ENCODE results near the gene SLC27A6.
"Not testable (repeated sequence)": the region's sequence is repeated elsewhere in the genome, so short reads cannot be mapped to it uniquely, and the experiment has no call there.

The SLC27A6 gene, protein sequence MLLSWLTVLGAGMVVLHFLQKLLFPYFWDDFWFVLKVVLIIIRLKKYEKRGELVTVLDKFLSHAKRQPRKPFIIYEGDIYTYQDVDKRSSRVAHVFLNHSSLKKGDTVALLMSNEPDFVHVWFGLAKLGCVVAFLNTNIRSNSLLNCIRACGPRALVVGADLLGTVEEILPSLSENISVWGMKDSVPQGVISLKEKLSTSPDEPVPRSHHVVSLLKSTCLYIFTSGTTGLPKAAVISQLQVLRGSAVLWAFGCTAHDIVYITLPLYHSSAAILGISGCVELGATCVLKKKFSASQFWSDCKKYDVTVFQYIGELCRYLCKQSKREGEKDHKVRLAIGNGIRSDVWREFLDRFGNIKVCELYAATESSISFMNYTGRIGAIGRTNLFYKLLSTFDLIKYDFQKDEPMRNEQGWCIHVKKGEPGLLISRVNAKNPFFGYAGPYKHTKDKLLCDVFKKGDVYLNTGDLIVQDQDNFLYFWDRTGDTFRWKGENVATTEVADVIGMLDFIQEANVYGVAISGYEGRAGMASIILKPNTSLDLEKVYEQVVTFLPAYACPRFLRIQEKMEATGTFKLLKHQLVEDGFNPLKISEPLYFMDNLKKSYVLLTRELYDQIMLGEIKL

DNA sequence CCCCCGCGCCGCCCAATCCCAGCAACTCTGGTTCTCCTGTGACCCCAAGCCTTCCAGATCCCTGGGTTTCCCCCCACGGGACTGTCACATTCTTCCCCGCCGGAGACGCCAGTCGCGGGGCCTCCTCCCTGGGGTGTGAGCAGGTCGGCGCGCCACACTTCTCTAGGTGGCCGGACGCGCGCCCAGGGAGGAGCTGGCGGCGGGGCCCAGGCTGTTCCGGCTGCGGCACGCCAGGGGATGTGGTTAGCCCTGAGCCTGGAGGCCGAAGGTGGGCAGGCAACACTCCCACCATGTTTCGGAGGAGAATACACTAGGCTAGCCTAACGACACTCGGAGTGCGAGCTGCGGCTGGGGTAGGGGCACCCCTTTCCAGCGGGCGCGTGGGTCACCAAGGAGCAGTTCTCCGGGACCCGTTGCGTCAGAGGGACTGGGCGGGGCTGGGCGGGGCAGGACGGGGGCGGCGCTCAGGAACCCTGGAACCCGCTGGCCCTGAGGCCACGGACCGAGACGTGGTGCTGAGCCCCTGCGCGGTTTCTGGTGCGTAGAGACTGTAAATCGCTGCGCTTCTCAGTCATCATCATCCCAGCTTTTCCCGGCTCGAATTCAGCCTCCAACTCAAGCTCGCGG lies at the start of gene SLC27A6:
SLC27A6 (plus strand) TSS at position 478 of the 627 bp plus-strand sequence. CDS start 650 bp downstream, outside the sequence.
- DNase-seq, result no peak

DNA sequence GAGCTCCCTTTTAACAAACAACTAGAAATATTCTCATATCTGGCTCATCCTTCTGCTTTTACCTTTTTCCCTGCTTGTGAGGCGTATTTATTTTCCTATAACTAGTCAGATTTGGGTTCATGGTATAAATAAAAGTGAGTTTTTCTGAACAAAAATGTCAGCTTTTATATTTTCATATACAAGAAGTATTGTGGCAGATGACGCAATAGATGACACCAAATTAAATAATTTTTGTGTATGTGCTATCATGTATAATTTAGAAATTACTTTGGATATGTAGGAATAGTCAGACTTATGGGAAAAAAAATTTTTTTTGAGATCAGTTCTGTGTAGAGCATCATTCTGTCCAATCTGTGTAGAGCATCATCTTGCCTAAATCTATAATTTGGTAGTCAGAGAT lies 45.7 kb upstream of the SLC27A6 start:
- DNase-seq, result no peak

DNA sequence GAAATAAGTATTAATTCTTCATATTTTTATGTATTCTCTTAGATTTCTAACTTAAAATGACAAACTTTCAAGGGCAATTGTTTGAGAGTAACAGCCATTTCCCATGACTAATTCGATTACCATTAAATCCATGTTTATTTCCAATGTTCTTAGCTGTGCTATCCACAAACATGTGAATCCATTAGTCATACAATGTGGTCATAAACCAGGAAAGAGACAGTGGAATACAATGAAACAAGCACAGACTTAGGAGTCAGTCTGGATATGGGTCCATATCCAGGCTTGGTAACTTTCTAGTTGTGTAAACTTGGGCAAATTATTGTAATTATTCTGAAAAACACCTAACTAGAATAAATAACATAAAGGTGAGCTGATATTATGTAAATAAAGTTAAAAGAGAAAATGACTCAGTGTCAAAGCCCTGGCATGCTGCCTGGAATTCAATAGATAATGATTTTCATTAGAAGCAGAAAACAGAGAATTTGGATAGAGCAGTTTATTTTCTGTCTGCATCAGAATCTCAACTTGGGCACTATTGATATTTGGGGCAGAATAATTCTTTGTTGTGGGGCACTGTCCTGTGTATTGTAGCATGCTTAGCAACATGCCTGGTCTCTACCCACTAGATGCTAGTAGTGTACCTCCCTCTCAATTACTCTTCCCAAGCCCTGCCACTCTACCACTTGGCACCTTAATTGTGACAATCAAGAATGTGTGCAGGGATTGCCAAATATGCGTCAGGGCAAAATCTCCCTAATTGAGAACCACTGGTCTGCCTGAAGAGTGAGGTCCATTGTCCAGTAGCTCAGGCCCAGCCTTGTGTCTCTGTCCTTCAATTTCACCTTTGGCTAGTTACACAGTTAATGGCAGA lies 44.7 kb upstream of the SLC27A6 start:
- no peak for DNase-seq

DNA sequence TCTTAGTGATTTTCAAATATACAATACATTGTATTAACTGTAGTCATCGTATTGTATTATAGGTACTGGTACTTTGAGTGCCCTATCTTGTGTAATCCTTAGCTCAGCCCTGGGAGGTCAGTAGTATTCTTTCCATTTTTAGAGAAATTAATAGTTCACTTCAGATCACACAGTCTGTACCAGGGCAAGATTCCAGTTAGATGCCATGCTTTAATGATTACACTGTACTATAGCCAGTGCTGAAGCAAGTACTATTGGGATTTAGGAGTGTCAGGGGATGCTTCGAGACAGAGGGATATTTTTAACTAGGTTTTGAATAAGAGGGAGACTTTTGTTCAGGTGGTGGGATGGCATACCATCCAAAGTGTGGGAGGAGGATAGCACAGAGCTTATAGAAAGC lies 41.0 kb upstream of the SLC27A6 start:
- DNase-seq, result no peak

DNA sequence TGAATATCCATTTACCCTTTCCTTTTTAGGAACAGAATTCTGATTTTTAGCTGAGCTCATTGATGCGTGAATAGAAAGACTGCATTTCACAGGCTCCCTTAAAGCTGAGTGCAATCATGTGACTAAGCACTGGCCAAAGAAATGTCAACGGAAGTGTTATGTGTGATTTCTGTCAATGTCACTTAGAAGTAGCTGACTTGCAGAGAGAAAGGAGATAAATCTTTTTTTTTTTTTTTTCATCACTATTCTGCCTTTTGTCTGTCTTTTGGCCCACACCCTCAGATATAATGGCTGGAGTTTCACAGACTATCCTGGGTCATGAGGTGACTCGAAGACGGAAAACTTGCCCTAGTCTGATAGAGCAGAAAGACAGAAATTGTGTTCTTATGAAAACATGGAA lies 39.3 kb upstream of the SLC27A6 start:
- DNase-seq, result no peak

DNA sequence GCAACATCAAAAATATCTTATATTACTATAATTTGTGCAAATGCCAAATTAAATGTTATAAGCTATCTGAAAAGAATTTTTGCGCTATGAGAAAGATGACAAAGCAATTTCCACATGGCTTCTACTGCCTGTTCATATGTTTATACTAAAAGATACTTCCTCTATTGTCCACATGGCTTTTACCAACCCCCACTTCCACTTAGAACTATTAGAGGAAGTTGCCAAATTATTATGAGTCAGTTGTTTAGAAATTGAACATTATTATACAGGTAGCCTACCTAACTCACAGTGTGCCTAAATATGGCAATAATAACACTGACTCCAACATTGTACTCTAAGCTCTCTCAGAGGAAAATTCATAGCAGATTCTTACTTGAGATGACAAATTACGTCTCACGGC lies 37.6 kb upstream of the SLC27A6 start:
- DNase-seq, result no peak

DNA sequence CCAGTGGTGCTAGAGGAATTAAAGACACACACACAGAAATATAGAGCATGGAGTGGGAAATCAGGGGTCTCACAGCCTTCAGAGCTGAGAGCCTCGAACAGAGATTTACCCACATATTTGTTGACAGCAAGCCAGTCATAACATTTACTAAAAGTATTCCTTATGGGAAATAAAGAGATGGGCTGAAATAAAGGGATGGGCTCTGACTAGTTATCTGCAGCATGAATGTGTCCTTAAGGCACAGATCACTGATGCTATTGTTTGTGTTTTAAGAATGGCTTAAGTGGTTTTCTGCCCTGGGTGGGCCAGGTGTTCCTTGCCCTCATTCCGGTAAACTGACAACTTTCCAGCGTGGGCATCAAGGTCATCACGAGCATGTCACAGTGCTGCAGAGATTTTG lies 33.1 kb upstream of the SLC27A6 start:
- DNase-seq, result not testable (repeated sequence)

DNA sequence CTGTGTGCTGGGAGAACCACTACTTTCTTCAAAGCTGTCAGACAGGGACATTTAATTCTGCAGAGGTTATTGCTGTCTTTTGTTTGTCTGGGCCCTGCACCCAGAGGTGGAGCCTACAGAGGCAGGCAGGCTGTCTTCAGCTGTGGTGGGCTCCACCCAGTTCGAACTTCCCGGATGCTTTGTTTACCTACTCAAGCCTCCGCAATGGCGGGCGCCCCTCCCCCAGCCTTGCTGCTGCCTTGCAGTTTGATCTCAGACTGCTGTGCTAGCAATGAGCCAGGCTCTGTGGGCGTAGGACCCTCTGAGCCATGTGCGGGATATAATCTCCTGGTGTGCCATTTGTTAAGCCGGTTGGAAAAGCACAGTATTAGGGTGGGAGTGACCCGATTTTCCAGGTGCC lies 22.2 kb upstream of the SLC27A6 start:
- DNase-seq, result not testable (repeated sequence)

DNA sequence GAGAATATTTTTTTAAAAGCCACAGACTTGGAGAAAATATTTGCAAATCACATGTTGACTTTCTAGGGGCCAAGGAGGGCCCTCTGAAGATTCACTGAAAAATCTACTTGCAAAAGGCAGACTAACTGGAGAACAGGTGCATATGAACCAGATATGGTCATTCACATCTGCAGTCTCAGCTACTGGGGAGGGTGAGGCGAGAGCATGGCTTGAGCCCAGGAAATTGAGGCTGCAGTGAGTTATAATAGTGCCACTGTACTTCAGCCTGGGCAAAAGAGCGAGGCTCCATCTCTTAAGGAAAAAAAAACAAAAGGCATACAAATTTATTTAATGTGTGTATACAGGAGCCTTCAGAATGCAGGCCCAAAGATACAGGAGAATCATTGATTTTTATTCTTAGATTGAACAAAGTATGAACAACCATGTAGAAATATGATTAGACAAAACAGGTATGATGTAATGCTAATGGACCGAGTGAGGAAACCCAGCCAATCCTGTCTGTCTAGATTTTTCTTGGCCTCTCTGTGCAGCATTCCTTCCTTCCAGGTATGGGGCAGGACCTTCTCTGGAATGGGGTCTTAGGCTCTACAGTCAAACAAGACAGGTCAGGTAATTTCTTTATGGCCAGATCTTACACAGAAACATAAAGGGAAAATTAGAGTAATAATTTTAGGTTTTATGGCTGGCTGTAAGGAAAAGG lies 15.3 kb upstream of the SLC27A6 start:
- DNase-seq, result no peak

DNA sequence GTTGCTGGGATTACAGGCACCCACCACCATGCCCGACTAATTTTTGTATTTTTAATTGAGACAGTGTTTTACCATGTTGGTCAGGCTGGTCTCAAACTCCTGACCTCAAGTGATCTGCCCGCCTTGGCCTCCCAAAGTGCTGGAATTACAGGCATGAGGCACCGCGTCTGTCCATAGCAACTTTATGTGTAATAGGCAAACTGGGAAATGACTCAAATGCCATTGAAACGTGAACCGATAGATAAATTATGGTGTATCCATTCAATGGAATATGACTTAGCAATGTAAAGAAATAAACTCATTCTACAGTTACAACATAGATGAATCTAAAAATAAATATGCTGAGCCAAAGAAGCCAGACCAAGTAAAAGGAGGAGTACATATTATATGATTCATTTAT lies 14.0 kb upstream of the SLC27A6 start:
- not testable (repeated sequence) for DNase-seq

DNA sequence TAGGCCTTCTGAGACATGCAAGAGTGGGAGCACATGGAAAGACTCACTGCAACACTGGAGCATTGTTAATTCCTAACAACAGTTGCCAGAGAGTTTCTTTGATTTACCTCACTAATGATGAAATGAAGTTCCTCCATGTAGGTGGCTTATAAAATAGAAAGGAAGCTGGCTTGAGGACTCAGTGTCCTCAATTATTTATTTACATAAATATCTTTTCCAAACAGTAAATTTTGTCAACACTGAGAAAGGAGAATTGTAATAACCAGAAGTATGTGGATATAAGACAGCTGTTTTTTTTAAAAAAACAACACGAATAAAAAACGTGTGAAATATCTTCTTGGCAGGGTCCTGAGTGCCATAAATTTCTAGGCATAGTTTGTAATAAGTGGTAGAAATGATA lies 9.1 kb upstream of the SLC27A6 start:
- no peak for DNase-seq

DNA sequence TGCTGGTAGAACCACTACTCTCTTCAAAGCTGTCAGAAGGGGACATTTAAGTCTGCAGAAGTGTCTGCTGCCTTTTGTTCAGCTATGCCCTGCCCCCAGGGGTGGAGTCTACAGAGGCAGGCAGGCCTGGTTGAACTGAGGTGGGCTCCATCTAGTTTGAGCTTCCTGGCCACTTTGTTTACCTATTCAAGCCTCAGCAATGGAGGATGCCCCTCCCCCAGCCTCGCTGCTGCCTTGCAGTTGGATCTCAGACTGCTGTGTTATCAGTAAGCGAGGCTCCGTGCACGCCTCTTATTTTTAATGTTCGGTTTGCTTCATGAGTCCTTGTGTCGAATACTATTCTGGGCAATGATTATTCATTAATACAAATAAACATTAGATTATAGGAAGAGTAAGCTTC lies 3.1 kb upstream of the SLC27A6 start:
- no peak for DNase-seq

DNA sequence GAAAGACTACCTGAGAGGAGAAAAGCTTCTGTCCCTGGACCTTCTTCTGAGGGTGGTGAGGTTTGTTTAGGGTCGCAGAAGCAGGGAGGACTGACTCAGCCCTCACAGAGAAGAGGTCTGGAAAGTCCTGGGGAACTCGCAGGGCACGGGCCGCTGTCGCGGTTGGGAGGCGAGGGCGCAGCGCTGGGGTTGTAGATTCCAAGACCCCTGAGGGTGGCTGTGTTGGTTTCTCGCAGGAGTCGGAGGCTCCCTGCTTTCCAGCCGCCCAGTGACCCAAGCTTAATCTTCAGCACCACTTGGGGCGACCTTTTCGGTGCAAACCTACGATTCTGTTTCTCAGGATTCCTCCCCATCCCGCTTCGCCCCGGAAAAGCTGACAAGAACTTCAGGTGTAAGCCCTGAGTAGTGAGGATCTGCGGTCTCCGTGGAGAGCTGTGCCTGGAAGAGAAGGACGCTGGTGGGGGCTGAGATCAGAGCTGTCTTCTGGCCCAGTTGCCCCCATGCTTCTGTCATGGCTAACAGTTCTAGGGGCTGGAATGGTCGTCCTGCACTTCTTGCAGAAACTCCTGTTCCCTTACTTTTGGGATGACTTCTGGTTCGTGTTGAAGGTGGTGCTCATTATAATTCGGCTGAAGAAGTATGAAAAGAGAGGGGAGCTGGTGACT lies 482 bp downstream of the SLC27A6 start:
- no peak for DNase-seq

DNA sequence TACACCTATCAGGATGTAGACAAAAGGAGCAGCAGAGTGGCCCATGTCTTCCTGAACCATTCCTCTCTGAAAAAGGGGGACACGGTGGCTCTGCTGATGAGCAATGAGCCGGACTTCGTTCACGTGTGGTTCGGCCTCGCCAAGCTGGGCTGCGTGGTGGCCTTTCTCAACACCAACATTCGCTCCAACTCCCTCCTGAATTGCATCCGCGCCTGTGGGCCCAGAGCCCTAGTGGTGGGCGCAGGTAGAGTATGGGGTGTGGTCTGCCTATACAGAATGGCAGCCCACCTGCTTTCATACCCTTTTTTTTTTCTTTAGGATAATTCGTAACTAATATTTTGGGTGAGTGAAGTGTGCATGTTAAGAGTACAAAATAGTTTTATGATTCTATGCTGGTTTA lies 1.1 kb downstream of the SLC27A6 start:
- no peak for DNase-seq

DNA sequence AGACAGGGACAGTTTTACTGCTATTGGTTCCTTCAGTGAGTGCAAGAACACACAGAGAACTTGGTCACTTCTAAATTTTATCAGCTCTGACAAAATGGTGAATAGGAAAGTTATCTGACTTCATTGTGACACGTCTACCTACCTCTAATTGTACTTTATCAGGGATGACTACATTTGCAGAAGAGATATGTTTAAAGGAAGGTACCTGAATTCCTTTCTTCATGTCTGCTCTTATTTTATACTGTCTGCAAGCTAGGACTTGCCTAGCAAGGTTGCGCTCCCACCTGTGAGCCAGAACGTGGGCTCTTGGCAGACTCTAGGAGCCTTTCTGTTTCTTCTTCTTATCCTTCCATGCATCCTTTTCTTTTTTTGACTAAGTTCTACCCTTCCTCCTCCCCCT lies 1.6 kb downstream of the SLC27A6 start:
- no peak for DNase-seq

DNA sequence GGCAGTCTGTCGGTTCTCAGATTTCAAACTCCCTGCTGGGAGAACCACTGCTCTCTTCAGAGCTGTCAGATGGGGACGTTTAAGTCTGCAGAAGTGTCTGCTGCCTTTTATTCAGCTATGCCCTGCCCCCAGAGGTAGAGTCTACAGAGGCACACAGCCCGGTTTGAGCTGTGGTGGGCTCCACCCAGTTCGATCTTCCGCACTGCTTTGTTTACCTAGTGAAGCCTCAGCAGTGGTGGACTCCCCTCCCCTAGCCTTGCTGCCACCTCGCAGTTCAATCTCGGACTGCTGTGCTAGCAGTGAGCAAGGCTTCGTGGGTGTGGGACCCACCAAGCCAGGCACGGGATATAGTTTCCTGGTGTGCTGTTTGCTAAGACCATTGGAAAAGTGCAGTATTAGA lies 8.0 kb downstream of the SLC27A6 start:
- no peak for DNase-seq

DNA sequence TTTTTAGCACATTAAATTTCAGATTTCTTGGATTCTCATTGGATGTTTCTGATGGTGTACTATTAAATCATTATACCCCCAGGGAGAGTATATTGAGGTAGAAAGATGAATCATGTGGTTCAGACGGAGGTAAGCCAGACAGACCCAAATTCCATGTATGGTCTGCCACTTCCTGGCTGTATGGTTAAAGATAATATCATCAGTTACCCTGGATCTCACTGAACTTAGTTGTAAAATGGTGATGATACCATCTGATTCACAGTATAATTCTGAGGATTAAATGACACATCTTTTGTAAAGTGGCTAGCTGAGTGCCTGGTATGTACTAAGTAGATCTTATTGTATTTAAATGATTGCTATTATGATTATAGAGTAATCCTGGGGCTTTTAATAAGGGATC lies 9.3 kb downstream of the SLC27A6 start:
- DNase-seq, result no peak

DNA sequence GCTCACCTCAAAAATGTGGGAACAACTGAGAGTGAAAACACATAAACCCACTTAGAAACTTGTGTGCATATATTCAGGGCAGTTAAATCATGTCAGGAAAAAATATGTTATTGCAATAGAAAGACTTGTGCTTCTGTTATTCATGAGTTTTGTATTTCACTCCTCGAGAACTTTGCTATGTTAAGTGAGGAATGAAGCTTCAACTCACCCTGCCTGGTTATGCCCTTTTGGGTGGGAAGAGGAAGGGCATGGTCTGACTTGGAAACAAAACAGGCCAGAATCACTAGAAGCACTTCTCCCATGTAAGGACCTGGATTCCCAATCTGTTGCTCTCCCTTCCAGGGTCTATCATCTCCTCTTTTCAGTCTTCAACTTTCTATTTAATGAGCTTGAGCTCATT lies 14.5 kb downstream of the SLC27A6 start:
- DNase-seq, result no peak

DNA sequence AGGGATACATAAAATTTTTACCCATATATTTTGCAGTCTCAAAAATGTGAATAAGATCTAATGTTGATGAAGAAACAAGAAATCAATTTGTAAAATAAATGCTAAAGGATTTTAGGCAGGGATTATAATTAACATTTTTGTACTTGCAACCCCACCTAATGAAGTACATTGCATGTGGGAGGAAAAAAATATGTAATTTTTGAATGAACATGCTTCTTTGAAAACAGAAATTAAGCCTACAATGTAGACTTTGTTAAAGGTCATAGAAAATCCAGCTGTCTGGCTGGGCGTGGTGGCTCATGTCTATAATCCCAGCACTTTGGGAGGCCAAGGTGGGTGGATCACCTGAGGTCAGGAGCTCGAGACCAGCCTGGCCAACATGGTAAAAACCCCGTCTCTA lies 15.6 kb downstream of the SLC27A6 start:
- no peak for DNase-seq

DNA sequence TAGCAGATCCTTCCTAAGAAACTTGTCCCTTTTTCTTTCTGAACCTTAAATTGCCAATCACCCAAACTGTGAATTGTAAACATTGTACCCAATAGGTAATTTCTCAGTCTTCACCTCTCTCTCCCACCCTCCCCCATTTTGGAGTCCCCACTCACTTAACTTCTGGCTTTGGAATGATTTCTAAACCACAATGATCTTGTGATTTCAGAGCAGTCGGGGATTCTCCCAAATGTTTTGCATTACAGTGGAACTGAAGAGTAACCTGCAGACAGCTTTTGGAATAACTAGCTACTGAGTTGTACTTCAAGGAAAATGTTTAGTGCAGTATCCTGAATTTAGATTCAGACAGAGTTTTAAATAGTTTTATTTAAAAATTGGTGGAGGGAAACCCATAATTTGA lies 19.2 kb downstream of the SLC27A6 start:
- DNase-seq, result no peak

DNA sequence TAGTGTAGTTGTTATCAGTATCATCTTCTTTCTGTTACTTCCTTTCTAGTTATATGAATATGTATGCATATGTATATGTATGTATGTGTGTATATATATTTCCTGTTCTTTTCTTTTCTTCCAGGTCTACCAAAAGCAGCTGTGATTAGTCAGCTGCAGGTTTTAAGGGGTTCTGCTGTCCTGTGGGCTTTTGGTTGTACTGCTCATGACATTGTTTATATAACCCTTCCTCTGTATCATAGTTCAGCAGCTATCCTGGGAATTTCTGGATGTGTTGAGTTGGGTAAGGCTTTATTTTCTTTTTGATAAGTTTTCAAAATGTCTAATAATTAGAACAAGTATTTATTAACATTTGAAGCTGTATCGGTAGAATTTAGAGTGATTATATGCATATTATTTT lies 23.2 kb downstream of the SLC27A6 start:
- DNase-seq, result no peak
